SIG-M5 (cell line): ENCODE results near the gene BOD1.

Experiments used
- DNase-seq: peaks from one replicate; lab custom pipeline; 2025; lab: John Stamatoyannopoulos, UW

Gene BOD1

GRCh38 chr5:173640156-173640804 is 23.8 kb upstream of the BOD1 start:
- no peak for DNase-seq

- no peak for DNase-seq
These were observed 21.9 kb upstream of the BOD1 start for GRCh38 chr5:173638126-173639040.

- no peak for DNase-seq
These were observed 20.9 kb upstream of the BOD1 start for GRCh38 chr5:173637340-173637739.

- no peak for DNase-seq
These were observed 18.1 kb upstream of the BOD1 start for GRCh38 chr5:173634465-173634983.

GRCh38 chr5:173633304-173633703 is 16.9 kb upstream of the BOD1 start:
- DNase-seq: no peak

GRCh38 chr5:173631478-173631877 is 15.0 kb upstream of the BOD1 start:
- DNase-seq: no peak

GRCh38 chr5:173630724-173631365 is 14.4 kb upstream of the BOD1 start:
- DNase-seq: no peak

- DNase-seq: no peak
These were observed 13.2 kb upstream of the BOD1 start for GRCh38 chr5:173629628-173630027.

GRCh38 chr5:173628501-173628900 is 12.1 kb upstream of the BOD1 start:
- no peak for DNase-seq

GRCh38 chr5:173627860-173628392 is 11.5 kb upstream of the BOD1 start:
- no peak for DNase-seq

GRCh38 chr5:173627271-173627670 is 10.8 kb upstream of the BOD1 start:
- DNase-seq: no peak

- DNase-seq: no peak
These were observed 10.0 kb upstream of the BOD1 start for GRCh38 chr5:173626505-173626820.

GRCh38 chr5:173625673-173626504 is 9.4 kb upstream of the BOD1 start:
- DNase-seq: no peak

GRCh38 chr5:173625261-173625660 is 8.8 kb upstream of the BOD1 start:
- no peak for DNase-seq

GRCh38 chr5:173624282-173624681 is 7.8 kb upstream of the BOD1 start:
- no peak for DNase-seq

GRCh38 chr5:173623789-173624188 is 7.3 kb upstream of the BOD1 start:
- no peak for DNase-seq

GRCh38 chr5:173623296-173623771 is 6.9 kb upstream of the BOD1 start:
- no peak for DNase-seq

- DNase-seq: no peak
These were observed 6.0 kb upstream of the BOD1 start for GRCh38 chr5:173622183-173623047.

GRCh38 chr5:173620784-173621183 is 4.3 kb upstream of the BOD1 start:
- DNase-seq: no peak

GRCh38 chr5:173618927-173619519 is 2.6 kb upstream of the BOD1 start:
- DNase-seq: no peak
